HG03045 (cell line): ENCODE results near the gene FASTKD2.

Experiments used
- ATAC-seq: cut with Tn5 transposase; IDR thresholded peaks from one replicate; pipeline ENCODE4 v1.9.1; 2021; ENCODE audit warnings: mild to moderate bottlenecking, moderate library complexity; ENCODE audit not compliant: unreplicated experiment

The FASTKD2 gene

DNA sequence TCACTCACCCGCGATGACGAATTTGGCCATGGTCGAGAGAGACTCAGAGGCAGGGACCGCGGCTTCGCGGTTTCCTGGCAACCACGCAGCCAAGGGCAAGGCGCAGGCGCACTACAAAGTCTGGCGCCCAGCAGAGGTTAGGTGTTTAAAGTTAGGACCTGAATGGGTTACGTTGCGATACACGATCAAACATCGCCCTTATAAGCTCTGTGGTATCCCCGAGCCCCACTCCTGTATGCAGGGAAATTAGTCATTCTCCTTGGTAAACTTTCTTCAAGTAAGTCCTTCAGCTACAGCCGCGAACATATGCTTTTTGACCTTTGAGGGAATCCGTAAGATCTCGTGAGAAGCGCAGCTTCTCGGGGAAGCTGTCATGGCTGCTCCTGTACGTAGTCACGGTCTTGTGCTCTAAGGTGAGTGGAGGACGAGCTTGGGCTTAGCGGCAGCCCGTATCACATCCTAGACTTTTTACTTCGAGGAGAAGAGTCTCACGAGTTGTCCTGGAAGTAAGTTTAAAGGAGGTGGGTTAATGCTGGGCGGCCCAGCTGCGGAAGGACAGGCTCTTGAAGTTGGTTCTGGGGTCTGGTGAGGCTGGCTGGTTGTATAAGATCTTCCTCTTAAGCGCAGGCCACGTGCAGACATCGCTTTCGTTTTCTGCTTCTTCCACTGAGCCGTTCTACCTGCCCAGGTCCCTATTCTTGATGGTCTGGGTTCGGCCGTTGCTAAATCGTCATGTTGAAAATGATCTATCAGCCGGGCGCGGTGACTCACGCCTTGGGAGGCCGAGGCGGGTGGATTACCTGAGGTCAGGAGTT is at the start of gene FASTKD2, which contains the start of gene MDH1B:
Gene FASTKD2 (plus strand): TSS at position 365 of the 815 bp plus-strand sequence. CDS start 1,088 bp downstream, outside the sequence.
Gene MDH1B (minus strand): TSS at position 87 of the 815 bp plus-strand sequence. CDS start 57 bp downstream, at position 30.
- peak; percentile 95 for ATAC-seq

DNA sequence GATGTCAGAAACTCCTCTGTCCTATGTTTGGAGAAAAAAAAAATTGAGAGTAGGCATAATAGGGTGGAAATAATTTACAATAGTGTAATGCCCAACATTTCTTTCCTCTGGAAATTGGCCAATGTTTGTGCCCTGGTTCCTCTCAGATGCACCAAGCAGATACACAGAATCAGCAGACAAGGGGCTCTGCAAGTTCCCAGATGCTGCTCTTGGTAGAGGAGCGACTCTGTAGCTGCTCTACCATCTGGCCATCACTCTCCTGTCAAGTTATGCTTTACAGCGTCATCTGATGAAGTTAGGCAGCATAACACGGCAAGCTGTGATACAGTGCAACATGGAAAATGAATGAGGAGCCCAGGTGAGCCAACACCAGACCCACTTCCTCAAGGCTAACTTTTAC is 48.8 kb upstream of the FASTKD2 start:
- no peak for ATAC-seq

DNA sequence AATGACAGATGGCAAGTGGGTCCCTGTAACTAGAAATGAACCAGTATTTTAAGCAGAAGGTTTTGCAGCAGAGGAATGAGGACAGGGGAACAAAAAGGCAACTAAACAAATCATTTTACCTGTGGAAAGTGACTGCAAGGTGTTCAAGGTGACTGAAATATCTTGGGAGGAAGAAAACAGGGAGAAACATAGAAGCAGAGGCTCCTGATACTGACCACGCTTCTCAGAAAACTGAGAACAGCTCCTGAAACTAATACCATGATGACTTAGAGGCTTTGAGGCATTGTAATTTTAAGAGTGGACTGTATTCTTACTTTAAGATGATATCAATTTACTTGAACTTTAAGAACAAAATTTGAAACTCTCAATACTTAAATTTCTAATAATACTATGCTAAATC is 47.1 kb upstream of the FASTKD2 start, which contains the start of gene DYTN:
Gene DYTN (minus strand): TSS at position 101 of the 400 bp plus-strand sequence. CDS start 117 bp downstream, outside the sequence.
- no peak for ATAC-seq

DNA sequence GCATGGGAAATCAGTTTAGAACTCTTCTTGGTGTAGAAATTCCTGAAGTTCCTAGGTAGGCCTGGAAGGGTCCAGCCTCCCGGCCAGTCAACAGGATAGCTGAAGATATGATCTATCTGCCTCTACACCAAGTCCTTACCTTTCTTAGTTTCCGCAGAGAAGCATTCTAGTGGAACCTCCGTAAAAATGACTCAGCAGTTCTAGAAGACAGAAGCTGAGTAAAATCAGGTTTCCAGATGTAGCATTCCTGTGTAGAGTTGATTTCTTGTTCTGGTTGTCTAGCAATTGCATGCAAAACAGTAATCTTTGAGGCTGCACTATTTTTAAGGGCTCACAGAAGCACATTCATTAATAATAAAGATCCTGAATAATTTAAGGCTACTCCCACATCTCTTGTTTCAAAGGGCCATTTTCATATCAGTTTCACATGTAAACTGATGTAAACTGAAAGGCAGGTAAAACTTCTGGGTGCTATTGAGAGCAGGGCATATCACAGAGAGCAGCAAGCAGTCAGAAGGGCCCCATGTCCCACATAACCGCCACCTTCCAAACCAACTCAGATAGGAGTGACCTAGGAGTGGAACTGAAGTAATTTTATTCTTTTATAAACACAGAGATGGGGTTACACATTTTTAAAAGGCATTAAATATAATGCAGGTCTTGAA is 44.0 kb upstream of the FASTKD2 start:
- ATAC-seq, result peak; percentile 79

DNA sequence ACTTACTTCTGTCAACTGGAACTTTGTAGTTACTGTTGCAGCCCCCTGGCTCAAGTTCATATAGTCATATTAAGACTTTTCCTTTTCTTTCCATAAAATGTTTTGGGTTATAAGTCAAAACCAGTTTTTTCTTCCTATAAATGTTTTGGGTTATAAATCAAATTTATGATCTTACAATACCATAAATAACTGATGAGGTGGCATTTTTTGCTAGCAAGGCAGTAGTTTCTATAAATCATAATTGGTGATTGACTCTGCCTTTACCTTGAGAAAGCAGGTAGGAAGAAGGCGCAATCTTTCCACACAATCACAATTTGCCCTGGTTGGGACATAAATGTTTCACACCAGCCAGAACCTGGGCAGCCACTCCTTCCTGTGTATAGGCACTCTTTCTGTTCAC is 42.1 kb upstream of the FASTKD2 start:
- no peak for ATAC-seq

DNA sequence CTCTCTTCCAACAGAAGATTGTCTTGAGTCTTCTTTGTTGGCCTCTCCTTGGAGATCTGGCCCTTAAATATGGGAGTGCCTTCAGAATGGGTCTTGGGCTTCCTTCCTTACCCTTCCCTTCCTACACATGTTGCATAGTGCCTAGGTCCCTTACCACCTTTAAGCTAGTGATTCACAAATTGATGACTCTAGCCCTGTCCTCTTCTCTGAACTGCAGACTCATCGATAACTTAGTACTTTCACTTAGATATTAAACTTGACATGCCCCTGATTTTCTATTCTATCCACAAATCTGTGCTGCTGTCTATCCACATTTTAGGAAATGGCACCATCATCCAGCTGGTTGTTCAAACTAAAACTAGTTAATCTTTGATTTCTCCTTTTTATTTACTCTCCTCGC is 38.1 kb upstream of the FASTKD2 start:
- no peak for ATAC-seq

DNA sequence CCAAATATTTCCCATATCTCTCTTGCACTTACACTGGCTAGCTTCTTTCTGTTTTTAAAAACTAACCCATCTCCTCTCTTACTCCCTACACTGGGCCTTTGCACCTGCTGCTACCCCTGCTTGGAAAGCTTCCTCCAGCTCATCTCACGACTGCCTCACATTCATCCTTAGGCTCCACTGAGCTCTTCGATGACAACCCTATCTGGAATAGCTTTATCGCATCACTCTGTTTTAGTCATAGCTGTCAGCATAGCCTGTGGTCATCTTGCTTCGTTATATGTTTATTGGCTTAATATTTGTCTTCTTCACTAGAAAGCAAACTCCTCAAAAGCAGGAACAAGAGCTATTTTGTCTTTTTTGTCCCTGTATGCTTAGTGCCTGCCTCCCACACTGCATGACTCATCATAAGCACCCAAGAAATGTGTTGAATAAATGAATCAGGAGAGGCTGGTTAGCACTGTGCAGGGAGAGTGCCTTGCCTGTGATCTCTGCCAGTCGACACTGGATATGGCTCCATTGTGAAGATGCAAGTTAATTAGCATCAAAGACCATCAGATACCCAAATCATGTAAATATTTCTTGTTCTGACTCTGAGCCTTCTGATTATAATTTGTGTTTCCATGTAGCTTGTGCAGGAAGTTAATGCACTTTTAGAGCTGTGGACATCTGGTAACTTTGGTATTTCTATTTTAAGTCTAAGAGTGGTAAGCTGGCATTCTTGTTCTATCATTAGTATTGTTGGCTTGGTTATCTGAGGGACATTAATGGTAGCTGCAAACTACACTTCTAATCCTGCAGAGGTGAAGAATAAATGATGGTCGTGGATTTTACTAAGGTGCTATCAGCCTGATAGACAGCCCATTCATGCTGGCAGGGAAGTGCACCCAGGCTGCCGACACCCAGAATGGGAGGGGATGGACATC is 36.9 kb upstream of the FASTKD2 start:
- no peak for ATAC-seq

DNA sequence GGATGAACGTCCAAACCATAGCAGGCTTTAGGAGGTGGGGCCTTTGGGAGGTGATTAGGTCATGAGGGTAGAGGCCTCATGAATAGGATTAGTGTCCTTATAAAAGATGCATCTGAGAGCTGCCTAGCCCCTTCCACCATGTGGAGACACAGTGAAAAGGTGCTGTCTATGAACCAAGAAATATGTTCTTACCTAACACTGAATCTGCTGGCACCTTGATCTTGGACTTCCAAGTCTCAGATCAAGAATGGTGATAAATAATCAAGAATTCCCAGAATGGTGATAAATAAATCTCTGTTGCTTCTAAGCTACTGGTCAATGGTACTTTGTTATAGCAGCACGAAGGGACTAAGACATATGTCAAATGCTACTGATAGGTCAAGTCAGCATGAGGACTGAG is 32.1 kb upstream of the FASTKD2 start:
- no peak for ATAC-seq

DNA sequence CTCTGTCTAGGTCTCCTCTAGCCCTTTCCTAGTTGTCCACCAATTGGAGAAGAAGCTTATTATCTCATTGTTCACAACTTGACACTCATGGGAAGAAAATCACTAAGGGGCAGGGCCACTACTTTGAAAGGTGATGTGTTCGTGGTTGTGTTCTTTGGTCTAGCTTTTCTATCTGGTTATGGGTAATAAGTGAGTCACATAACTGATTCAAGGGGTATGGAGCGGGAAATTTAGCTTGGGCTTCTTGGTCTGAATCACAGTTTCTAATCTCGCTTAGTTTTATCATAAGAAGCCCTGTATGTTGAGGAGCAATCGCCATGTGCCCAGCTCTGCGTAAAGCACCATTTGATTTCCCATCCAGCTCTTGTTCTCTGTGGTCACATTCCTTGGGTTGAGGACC is 28.5 kb upstream of the FASTKD2 start:
- ATAC-seq, result no peak

DNA sequence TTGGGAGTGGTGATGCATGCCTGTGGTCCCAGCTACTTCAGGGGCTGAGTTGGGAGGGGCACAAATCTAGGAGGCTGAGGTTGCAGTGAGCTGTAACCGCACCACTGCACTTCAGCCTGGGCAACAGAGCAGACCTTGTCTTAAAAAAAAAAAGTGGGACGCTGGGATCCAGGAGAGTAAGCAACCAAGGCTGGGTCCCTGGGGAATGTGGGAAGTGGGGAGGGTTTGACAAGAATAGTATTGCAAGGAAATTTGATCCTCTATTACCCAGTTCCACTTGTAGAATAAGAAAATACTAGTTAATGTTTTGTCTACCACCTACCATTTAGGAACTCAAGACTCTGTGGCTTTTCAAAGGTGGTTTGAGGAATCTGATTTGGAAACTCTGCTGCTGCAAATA is 26.1 kb upstream of the FASTKD2 start:
- ATAC-seq, result no peak

DNA sequence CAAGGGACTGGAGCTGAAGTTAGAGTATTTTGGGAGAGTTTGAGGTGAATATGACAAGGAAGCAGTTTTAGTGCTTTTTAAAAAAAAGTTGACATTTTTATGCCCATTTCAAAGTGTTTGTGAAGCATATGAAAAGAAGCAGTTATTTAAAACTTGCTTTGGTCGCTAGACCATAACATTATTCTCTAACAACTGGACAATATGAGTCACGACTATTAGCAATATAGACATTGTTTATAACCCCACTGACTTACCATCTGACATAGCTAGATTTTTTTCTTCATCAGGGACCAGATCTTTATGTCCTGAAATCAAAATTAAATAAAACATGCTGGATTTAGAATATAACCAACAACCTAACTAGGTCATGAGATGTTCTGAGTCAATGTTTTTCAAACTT is 24.6 kb upstream of the FASTKD2 start:
- no peak for ATAC-seq

DNA sequence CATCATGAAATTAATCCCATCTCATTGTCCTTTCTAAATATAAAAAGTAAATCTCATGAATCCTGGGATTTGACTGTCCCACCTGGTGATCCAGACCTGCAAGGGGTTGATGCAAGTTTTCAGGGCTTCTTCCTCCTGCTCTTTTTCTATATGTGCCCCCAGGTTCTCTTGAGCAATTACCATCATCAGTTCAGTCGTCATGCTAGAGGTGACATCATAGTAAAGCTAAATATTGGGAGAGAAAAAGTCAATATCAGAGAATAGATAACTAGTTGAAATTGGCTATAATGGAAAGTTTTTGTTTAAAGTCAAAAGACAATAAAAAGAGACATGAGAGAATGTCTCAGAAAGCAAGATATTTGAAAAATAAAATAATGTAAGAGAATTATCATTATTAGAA is 8.6 kb upstream of the FASTKD2 start:
- no peak for ATAC-seq

DNA sequence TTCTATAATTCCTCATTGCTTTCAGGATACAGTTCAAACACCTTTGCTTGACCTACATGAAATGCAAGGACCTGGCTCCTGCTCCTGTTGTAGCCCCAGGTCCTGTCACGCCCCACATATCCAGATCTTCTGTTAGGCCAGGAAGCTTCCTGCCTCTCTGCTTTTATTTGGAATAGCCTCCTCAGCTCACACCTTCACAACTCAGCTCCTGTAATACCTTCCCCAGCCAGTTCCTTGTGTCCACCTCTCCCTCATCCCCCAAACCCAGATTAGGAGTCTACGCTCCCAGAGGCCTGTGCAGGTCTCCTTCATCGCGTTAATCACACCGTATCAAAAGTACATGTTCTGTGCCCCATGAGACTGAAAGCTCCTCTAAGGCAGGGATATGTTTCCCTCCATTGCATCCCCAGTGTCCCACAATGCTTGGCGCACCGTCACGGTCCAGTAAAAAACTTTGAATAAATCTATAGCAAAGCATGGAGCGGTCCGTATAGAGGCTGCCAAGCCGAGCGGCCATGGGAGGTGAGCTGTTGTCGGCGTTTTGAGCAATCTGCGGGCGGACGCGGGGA is 649 bp upstream of the FASTKD2 start:
- ATAC-seq, result no peak

DNA sequence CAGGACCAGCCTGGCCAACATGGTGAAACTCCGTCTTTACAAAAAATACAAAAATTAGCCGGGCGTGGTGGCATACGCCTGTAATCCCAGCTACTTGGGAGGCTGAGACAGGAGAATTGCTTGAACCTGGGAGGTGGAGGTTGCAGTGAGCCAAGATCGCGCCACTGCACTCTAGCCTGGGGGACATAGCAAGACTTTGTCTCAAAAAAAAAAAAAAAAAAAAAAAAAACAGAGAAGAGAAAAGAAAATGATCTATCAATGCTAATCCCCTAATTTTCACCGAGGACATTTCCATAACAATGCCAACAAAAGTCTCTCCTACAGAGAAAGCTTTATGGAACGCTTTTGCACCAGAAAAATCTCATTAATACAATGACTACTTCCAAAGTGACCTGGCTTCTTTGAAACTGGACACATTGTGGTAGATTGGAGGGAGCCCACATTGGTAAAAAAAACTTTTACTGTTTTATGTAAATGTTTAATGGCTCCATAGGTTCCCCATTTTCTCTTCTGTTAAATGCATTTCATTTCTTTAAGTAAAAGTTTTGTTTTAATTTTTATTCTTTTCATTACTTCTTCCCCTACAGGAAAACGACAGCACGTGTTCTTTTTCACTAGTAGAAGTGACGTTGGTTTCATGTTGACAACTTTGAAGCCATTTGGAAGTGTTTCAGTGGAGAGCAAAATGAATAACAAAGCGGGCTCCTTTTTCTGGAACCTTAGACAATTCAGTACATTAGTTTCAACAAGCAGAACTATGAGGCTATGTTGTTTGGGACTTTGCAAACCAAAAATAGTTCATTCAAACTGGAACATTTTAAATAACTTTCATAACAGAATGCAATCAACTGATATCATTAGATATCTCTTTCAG is 888 bp downstream of the FASTKD2 start:
- no peak for ATAC-seq

DNA sequence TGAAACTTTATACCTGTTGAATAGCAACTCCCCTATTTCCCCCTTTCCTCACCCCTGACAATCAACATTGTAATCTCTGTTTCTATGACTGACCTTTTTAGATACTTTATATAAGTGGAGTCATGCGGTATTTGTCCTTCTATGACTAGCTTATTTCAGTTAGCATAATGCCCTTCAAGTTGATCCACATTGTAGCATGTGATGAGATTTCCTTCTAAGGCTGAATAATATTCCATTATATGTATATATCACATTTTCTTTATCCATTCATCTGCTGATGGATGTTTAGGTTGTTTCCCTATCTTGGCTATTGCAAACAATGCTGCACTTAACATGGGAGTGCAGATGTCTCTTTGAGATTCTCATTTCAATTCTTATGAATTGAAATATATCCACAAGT is 9.5 kb downstream of the FASTKD2 start:
- no peak for ATAC-seq

DNA sequence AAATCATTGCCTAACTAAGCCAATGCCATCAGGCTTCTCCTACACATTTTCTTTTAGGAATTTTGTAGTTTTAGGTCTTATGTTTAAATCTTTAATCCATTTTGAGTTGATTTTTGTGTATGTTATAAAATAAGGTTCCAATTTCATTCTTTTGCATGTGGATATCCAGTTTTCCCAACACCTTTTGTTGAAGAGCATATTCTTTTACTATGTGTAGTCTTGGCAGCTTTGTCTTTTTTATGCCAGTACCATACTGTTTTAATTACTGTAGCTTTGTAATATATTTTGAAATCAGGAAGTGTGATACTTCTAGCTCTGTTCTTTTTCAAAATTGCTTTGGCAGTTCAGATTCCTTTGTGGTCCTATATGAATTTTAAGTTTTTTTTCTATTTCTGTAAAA is 11.0 kb downstream of the FASTKD2 start:
- ATAC-seq, result no peak

DNA sequence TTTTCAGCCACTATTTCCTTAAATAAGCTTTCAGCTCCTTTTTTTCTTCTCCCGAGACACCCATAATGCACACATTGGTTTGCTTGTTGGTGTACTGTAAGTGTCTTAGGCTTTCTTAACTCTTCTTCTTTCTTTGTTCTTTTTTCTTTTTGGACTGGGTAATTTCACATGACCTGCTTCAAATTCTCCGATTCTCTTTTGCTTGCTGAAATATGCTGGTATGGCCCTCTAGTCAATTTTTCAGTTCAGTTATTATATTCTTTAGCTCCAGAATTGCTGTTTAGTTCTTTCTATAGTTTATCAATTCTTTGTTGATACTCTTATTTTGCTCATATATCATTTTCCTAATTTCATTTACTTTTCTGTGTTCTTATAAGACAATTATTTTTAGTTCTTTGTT is 15.3 kb downstream of the FASTKD2 start:
- no peak for ATAC-seq

DNA sequence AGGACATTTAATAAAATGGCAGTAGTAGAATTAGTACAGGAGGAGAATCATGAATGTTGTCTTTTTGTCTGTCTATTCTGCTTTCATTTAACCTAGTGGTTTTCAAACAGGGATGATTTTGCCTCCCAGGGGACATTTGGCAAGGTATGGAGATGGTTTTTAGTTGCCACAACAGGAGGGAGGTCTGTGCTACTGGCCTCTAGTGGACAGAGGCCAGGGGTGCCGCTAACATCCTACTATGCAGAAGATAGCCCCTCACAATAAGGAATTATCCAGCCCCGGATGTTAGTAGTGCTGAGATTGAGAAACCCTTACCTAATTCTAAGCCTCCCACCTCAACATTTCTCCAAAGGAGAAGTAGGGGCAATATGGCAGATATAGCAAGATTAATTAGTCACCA is 18.3 kb downstream of the FASTKD2 start:
- ATAC-seq, result no peak

DNA sequence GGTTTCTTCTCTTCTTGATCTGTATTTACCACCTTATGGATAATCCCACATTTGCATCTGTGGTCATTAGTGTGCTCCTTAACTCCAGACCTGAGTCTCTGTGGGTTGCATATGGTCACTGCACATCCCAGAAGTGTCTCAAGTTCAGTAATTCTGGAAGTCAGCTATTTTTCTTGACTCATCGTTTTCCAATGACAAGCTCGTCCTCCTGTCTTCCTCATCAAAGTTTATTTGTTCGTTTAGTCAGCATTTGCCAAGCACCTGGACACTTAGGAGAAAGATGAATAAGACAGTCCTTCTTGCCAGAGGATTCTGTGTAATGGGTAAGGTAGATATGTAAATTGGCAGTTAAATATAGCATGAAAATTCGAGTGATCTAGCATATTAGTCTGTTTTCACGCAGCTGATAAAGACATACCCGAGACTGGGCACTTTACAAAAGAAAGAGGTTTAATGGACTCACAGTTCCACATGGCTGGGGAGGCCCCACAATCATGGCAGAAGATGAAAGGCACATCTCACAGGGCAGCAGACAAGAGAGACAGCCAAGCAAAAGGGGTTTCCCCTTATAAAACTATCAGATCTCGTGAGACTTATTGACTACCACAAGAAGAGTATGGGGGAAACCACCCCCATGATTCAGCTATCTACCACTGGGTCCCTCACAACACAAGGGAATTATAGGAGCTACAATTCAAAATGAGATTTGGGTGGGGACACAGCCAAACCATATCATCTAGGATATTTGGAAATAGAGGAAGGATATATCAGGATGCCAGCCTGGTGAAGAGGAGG is 19.4 kb downstream of the FASTKD2 start:
- no peak for ATAC-seq
